Gastroesophageal sphincter (tissue), 4 donors: ENCODE measurements around the gene MON1A. TPM values are rescaled to one million over a fixed set of nuclear protein-coding genes. Genes with fewer than 3 reads are reported as not detected.
A peak's percentile ranks its signal among the peaks of the same experiment; 100 is the strongest.
"Not testable (repeated sequence)": the region's sequence is repeated elsewhere in the genome, so short reads cannot be mapped to it uniquely, and the experiment has no call there.

Experiments used
- ATAC-seq: fragments of 150-250 bp; one replicate; pipeline ENCODE4 v1.9.1; 2016; ENCODE audit warnings: mild to moderate bottlenecking, moderate library complexity
- H3K27ac ChIP-seq, 4 donors: fragments of 200-600 bp; sonication (generic) in 3 of 4; 1 replicate in 3 of 4; 2 replicates in 1 of 4; pipeline ENCODE4 v1.5.1; 2016 to 2019
- H3K27me3 ChIP-seq: fragments of 200-600 bp; sonication (generic); one replicate; pipeline ENCODE4 v1.5.1; 2019
- H3K36me3 ChIP-seq, 2 donors: fragments of 200-600 bp; sonication (generic); one replicate each; pipeline ENCODE4 v1.5.1; 2019; ENCODE audit warnings: control low read depth in 1 of 2
- H3K4me1 ChIP-seq, 3 donors: fragments of 200-600 bp; sonication (generic); 1 replicate in 2 of 3; 2 replicates in 1 of 3; pipeline ENCODE4 v1.5.1; 2016 to 2019; ENCODE audit warnings: control low read depth in 2 of 3
- H3K4me3 ChIP-seq, 2 donors: fragments of 200-600 bp; sonication (generic); one replicate each; pipeline ENCODE4 v1.5.1; 2019; ENCODE audit warnings: mild to moderate bottlenecking in 1 of 2, moderate library complexity in 1 of 2
- H3K9me3 ChIP-seq, 3 donors: fragments of 200-600 bp; sonication (generic); one replicate each; pipeline ENCODE4 v1.5.1; 2017 to 2019; ENCODE audit warnings: control low read depth in 2 of 3
- EP300 ChIP-seq: sonication (generic); formaldehyde crosslinking; IDR thresholded peaks from one replicate; pipeline ENCODE4 v1.6.1; 2017; ENCODE audit warnings: antibody characterized with exemption, mild to moderate bottlenecking
- POLR2A ChIP-seq, 2 donors: fragments of 450-650 bp; IDR thresholded peaks; one replicate each; pipeline ENCODE4 v1.6.1; 2017; ENCODE audit warnings: antibody characterized with exemption in 2 of 2, mild to moderate bottlenecking in 2 of 2, moderate library complexity in 1 of 2
- POLR2AphosphoS5 ChIP-seq: sonication (generic); formaldehyde crosslinking; IDR thresholded peaks from one replicate; pipeline ENCODE4 v1.6.1; 2017; ENCODE audit warnings: antibody characterized with exemption
- WGBS, 2 donors: methylation state at CpG; one replicate each; pipeline ENCODE4 v1.1.5; 2018; ENCODE audit warnings: low coverage in 1 of 2; 5-methylcytosine and 5-hydroxymethylcytosine counted together
- total RNA-seq, 4 donors: library from RNA; depleted of rRNA; stranded (reverse); fragments of >200 nt; gene quantifications; one replicate each; pipeline ENCODE4 v1.1.0, GENCODE V29; 2016
- TF ChIP-seq, protein P1 (sequence below), 4 experiments: fragments of 200-600 bp in 2 of 4; fragments of 450-650 bp in 2 of 4; sonication (generic) in 1 of 4; IDR thresholded peaks; one replicate each; pipeline ENCODE4 v1.5.1; 2017 to 2019; ENCODE audit warnings: antibody characterized with exemption in 4 of 4, mild to moderate bottlenecking in 2 of 4, moderate library complexity in 2 of 4

The MON1A gene
- total RNA-seq, 4 donors from 2014 or later: 9.0 to 21.8 (median 10.8) TPM

DNA sequence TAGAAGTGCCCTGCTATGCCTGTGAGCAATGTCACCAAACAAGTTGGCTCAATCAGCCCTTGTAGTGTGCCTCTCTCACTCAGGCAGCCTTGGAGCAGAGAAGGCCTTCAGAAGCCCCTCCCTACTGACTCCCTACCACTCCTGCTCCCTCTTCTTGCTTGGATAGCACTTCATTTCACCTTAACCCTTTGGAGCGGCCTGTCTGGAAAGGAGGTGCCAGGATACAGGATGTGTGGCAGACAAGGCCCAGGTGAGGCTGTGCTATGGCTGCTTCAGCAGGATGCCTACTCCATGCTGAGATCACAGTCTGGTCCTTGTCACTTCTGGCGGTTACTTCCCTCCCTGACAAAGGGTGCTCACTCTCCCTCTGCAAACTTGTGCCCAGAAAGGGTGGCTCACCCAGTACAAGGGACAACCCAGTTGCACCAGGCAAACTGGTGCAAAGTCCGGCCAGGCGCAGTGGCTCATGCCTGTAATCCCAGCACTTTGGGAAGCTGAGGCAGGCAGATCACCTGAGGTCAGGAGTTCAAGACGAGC lies 1.1 kb downstream of the MON1A start:
- peaks cover 0 to 5% of the 10 kb centered on the region in 2 donors for H3K36me3 ChIP-seq
- TF ChIP-seq POLR2AphosphoS5: no peak
- TF ChIP-seq EP300: no peak
- no peak for TF ChIP-seq POLR2A (IDR thresholded peaks at IDR 0.05)
- TF ChIP-seq, protein P1, sequence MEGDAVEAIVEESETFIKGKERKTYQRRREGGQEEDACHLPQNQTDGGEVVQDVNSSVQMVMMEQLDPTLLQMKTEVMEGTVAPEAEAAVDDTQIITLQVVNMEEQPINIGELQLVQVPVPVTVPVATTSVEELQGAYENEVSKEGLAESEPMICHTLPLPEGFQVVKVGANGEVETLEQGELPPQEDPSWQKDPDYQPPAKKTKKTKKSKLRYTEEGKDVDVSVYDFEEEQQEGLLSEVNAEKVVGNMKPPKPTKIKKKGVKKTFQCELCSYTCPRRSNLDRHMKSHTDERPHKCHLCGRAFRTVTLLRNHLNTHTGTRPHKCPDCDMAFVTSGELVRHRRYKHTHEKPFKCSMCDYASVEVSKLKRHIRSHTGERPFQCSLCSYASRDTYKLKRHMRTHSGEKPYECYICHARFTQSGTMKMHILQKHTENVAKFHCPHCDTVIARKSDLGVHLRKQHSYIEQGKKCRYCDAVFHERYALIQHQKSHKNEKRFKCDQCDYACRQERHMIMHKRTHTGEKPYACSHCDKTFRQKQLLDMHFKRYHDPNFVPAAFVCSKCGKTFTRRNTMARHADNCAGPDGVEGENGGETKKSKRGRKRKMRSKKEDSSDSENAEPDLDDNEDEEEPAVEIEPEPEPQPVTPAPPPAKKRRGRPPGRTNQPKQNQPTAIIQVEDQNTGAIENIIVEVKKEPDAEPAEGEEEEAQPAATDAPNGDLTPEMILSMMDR (IDR thresholded peaks at IDR 0.05): no peak
- ATAC-seq: no peak
- WGBS, 2 donors: 0% methylated on average over 1 of the region's 5 CpGs; no CpG with 5 or more reads in 1 of the 2 donors
- peak overlapping the region in 1 of 2 donors; percentile 69 for H3K4me3 ChIP-seq
- H3K4me1 ChIP-seq: peaks cover 0 to 24% (median 9%) of the 10 kb centered on the region in 3 donors
- no peaks in the 10 kb centered on the region for H3K9me3 ChIP-seq
- no peak overlapping the region for H3K27ac ChIP-seq
- H3K27me3 ChIP-seq: no peaks in the 10 kb centered on the region

DNA sequence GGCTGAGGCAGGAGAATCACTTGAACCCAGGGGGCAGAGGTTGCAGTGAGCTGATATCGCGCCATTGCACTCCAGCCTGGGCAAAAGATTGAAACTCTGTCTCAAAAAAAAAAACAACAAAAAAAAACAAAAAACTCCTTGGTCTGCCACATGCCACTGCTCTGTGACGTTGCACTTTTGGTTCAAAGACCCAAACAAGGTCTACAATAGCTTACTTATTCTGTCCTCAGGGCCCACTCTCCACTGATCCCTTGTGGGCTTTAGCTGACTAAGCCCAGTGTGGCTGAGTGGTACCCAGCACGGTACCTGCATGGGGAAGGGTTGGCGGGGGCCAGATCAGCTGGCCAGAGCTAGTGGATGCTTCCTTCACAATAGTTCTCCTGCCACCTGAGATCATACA lies 1.8 kb downstream of the MON1A start:
- no peak overlapping the region for H3K27ac ChIP-seq
- H3K9me3 ChIP-seq: no peaks in the 10 kb centered on the region
- 84 to 91% methylated on average over 4 of the region's 5 CpGs for WGBS, 2 donors
- ATAC-seq: no peak
- peaks cover 0 to 12% of the 10 kb centered on the region in 2 donors for H3K36me3 ChIP-seq
- no peak overlapping the region for H3K4me3 ChIP-seq
- TF ChIP-seq POLR2A (IDR thresholded peaks at IDR 0.05): no peak
- TF ChIP-seq EP300: no peak
- TF ChIP-seq, protein P1 (IDR thresholded peaks at IDR 0.05): no peak
- TF ChIP-seq POLR2AphosphoS5: no peak
- peaks cover 0 to 24% (median 9%) of the 10 kb centered on the region in 3 donors for H3K4me1 ChIP-seq
- no peaks in the 10 kb centered on the region for H3K27me3 ChIP-seq

DNA sequence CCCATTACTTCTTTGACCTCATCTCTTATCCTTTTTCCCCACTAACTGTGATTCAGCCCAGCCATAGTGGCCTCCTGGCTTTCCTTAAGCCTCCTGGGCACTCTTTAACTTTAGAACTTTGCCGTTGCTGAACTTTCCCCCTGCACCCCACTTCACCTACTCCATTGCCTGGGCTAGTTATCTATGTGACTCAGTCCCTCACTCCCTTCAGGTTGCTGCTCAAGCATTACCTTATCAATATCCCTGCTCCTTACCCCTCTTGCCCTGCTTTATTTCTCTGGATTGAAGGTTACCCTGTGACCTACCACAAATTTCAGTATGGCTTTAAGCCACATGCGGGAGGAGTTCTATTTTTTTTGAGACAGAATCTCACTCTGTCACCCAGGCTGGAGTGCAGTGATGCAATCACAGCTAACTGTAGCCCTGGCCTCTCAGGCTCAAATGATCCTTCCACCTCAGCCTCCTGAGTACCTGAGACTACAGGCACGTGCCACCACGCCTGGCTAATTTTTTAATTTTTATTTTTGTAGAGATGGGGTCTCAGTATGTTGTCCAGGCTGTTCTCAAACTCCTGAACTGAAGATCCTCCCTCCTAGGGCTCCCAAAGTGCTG lies 3.4 kb downstream of the MON1A start:
- Histone ChIP-seq H3K4me3 (no peak overlapping the region), H3K27me3 (no peaks in the 10 kb centered on the region), H3K36me3 (peaks cover 0 to 16% of the 10 kb centered on the region in 2 donors), H3K27ac (no peak overlapping the region), H3K9me3 (no peaks in the 10 kb centered on the region), H3K4me1 (peaks cover 0 to 24% (median 9%) of the 10 kb centered on the region in 3 donors)
- WGBS, 2 donors: 80% methylated on average over 4 of the region's 4 CpGs; no CpG with 5 or more reads in 1 of the 2 donors
- TF ChIP-seq EP300 (no peak), POLR2A (IDR thresholded peaks at IDR 0.05) (no peak), POLR2AphosphoS5 (no peak)
- TF ChIP-seq, protein P1 (IDR thresholded peaks at IDR 0.05): no peak
- ATAC-seq: no peak

DNA sequence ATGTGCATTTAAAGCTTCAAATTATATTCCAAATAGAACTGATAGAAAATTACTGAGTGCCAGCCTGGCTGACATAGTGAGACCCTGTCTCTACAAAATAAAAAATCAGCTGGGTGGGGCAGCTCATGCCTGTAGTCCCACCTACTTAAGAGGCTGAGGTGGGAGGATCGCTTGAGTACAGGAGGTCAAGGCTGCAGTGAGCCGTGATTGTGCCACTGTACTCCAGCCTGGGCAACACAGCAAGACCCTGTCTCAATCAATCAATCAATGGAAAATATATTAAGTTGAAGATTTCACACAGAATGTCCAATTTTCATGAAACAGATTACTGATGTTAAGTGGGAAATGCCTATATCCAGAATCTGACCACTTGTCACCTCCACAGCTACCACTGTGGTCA lies 4.1 kb downstream of the MON1A start:
- Histone ChIP-seq H3K27ac (no peak overlapping the region), H3K36me3 (peaks cover 0 to 16% of the 10 kb centered on the region in 2 donors), H3K4me1 (peaks cover 0 to 20% (median 7%) of the 10 kb centered on the region in 3 donors), H3K9me3 (no peaks in the 10 kb centered on the region), H3K27me3 (no peaks in the 10 kb centered on the region), H3K4me3 (no peak overlapping the region)
- no peak for TF ChIP-seq POLR2A (IDR thresholded peaks at IDR 0.05)
- TF ChIP-seq POLR2AphosphoS5: no peak
- TF ChIP-seq EP300: no peak
- TF ChIP-seq, protein P1 (IDR thresholded peaks at IDR 0.05): no peak
- 79 to 100% methylated on average over 1 to 2 of the region's 2 CpGs for WGBS, 2 donors
- no peak for ATAC-seq

DNA sequence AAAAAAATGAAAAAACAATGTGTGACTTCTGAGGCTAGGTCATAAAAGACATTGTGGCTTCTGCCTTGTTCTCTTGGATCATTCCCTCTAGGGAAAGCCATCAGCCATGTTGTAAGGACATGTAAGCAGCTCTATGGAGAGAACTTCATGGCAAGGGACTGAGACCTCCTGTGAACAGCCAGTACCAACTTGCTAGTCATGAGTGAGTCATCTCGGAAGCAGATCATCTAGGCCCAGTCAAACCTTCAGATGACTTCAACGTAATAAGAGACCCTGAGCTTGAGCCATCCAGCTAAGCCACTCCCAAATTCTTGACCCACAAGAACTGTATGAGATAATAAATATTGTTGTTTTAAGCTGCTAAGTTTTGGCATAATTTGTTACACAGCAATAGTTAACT lies 4.9 kb downstream of the MON1A start:
- Histone ChIP-seq H3K9me3 (no peaks in the 10 kb centered on the region), H3K27me3 (no peaks in the 10 kb centered on the region), H3K36me3 (peaks cover 0 to 16% of the 10 kb centered on the region in 2 donors), H3K4me1 (peaks cover 0 to 13% (median 5%) of the 10 kb centered on the region in 3 donors), H3K27ac (no peak overlapping the region), H3K4me3 (no peak overlapping the region)
- TF ChIP-seq, protein P1 (IDR thresholded peaks at IDR 0.05): no peak
- TF ChIP-seq EP300 (no peak), POLR2A (IDR thresholded peaks at IDR 0.05) (no peak), POLR2AphosphoS5 (no peak)
- 64 to 80% methylated on average over 2 of the region's 2 CpGs for WGBS, 2 donors
- no peak for ATAC-seq

DNA sequence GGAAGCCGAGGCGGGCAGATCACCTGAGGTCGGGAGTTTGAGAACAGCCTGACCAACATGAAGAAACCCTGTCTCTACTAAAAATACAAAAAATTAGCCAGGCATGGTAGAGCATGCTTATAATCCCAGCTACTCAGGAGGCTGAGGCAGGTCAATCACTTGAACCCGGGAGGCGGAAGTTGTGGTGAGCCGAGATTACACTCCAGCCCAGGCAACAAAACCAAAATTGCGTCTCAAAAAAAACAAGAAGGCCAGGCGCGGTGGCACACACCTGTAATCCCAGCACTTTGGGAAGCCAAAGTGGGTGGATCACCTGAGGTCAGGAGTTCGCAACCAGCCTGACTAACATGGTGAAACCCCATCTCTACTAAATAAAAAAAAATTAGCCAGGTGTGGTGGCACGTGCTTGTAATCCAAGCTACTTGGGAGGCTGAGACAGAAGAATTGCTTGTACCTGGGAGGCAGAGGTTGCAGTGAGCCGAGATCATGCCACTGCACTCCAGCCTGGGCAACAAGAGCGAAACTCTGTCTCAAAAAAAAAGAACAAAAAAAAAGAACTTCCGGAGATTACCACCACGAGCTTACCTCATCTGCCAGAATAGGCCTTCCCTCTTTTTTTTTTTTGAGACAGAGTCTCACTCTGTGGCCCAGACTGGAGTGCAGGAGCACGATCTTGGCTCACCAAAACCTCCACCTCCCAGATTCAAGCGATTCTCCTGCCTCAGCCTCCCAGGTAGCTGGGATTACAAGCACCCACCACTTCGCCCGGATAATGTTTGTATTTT lies 11.6 kb downstream of the MON1A start:
- H3K9me3 ChIP-seq, H3K36me3 ChIP-seq, H3K4me1 ChIP-seq, H3K4me3 ChIP-seq, ATAC-seq, H3K27me3 ChIP-seq, H3K27ac ChIP-seq: not testable (repeated sequence)
- 81 to 94% methylated on average over 9 to 14 of the region's 19 CpGs for WGBS, 2 donors
